Effector memory CD8-positive, alpha-beta T cell (primary cell): ENCODE measurements around the gene WRAP73.

Experiments
- ATAC-seq: fragments of 150-1000 bp; cut with Tn5 transposase; replicated peaks from 2 replicates; pipeline ENCODE4 v1.10.0; 2021; ENCODE audit warnings: mild to moderate bottlenecking, moderate library complexity
- DNase-seq, 3 experiments: peaks; one replicate each; pipeline ENCODE4 v3.0.0; 2021
- H3K27ac Mint-ChIP-seq, 2 donors: one replicate each; pipeline ENCODE4 v1.8.0; 2022; ENCODE audit warnings: mild to moderate bottlenecking in 2 of 2, mixed read lengths in 2 of 2, moderate library complexity in 2 of 2
- H3K27me3 Mint-ChIP-seq, 2 donors: one replicate each; pipeline ENCODE4 v1.8.0; 2022; ENCODE audit warnings: mixed read lengths in 2 of 2
- H3K36me3 Mint-ChIP-seq: one replicate; pipeline ENCODE4 v1.8.0; 2022; ENCODE audit warnings: mild to moderate bottlenecking, moderate library complexity, mixed read lengths; ENCODE audit not compliant: insufficient read depth
- H3K4me1 Mint-ChIP-seq, 2 donors: one replicate each; pipeline ENCODE4 v1.8.0; 2022; ENCODE audit warnings: low read depth in 2 of 2, mixed read lengths in 2 of 2
- H3K4me3 Mint-ChIP-seq, 2 donors: one replicate each; pipeline ENCODE4 v1.8.0; 2022; ENCODE audit warnings: mild to moderate bottlenecking in 2 of 2, mixed read lengths in 2 of 2, moderate library complexity in 2 of 2
- H3K9me3 Mint-ChIP-seq, 2 donors: one replicate each; pipeline ENCODE4 v1.8.0; 2022; ENCODE audit warnings: mixed read lengths in 2 of 2
- total RNA-seq, 9 experiments: gene quantifications; one replicate each; lab custom pipeline; 2026; lab: John Stamatoyannopoulos, UW

Gene WRAP73
- 28.3 to 54.6 (median 48.4) reads per million in 9 experiments for total RNA-seq

- H3K36me3 Mint-ChIP-seq, result peaks cover 20% of the 10 kb centered on the region
- peaks cover 16 to 30% of the 10 kb centered on the region in 2 donors for H3K4me1 Mint-ChIP-seq
- peak within 1 kb of the TSS; percentile 35 to 44 for H3K27ac Mint-ChIP-seq
- no peaks in the 10 kb centered on the region for H3K9me3 Mint-ChIP-seq
- DNase-seq (peak; percentile 80 to 82 (median 81)), ATAC-seq (peak; percentile 98)
- H3K4me3 Mint-ChIP-seq, result peak within 1 kb of the TSS; percentile 80
- peaks cover 21 to 27% of the 10 kb centered on the region in 2 donors for H3K27me3 Mint-ChIP-seq
Measured at GRCh38 chr1:3649342-3650247, at the start of gene WRAP73. TSS of gene WRAP73 (minus strand) at chr1:3650103. CDS start at chr1:3649999, 104 bp downstream.

- peaks cover 10 to 12% of the 10 kb centered on the region in 2 donors for H3K4me1 Mint-ChIP-seq
- no peak overlapping the region for H3K27ac Mint-ChIP-seq
- peaks cover 21 to 69% of the 10 kb centered on the region in 2 donors for H3K27me3 Mint-ChIP-seq
- no peak overlapping the region for H3K4me3 Mint-ChIP-seq
- no peaks in the 10 kb centered on the region for H3K9me3 Mint-ChIP-seq
- DNase-seq (no peak), ATAC-seq (no peak)
- peaks cover 4% of the 10 kb centered on the region for H3K36me3 Mint-ChIP-seq
Measured at GRCh38 chr1:3699596-3699995, 49.7 kb upstream of the WRAP73 start.

GRCh38 chr1:3698660-3699408 lies 48.9 kb upstream of the WRAP73 start:
- H3K27ac Mint-ChIP-seq, result peak overlapping the region in 1 of 2 donors; percentile 62
- ATAC-seq, result no peak
- peaks cover 4% of the 10 kb centered on the region for H3K36me3 Mint-ChIP-seq
- H3K4me1 Mint-ChIP-seq, result peaks cover 9 to 10% of the 10 kb centered on the region in 2 donors
- no peak for DNase-seq
- H3K4me3 Mint-ChIP-seq, result no peak overlapping the region
- peaks cover 21 to 61% of the 10 kb centered on the region in 2 donors for H3K27me3 Mint-ChIP-seq
- H3K9me3 Mint-ChIP-seq, result no peaks in the 10 kb centered on the region

GRCh38 chr1:3697810-3698209 lies 47.9 kb upstream of the WRAP73 start:
- H3K27me3 Mint-ChIP-seq, result peaks cover 21 to 60% of the 10 kb centered on the region in 2 donors
- DNase-seq (no peak), ATAC-seq (no peak)
- peaks cover 9 to 10% of the 10 kb centered on the region in 2 donors for H3K4me1 Mint-ChIP-seq
- no peak overlapping the region for H3K27ac Mint-ChIP-seq
- no peak overlapping the region for H3K4me3 Mint-ChIP-seq
- peaks cover 4% of the 10 kb centered on the region for H3K36me3 Mint-ChIP-seq
- no peaks in the 10 kb centered on the region for H3K9me3 Mint-ChIP-seq

GRCh38 chr1:3697104-3697503 lies 47.2 kb upstream of the WRAP73 start:
- H3K27me3 Mint-ChIP-seq, result peaks cover 21 to 63% of the 10 kb centered on the region in 2 donors
- H3K4me1 Mint-ChIP-seq, result peaks cover 9 to 10% of the 10 kb centered on the region in 2 donors
- peaks cover 4% of the 10 kb centered on the region for H3K36me3 Mint-ChIP-seq
- DNase-seq, result no peak
- H3K27ac Mint-ChIP-seq, result no peak overlapping the region
- no peak for ATAC-seq
- no peaks in the 10 kb centered on the region for H3K9me3 Mint-ChIP-seq
- no peak overlapping the region for H3K4me3 Mint-ChIP-seq

- DNase-seq (no peak), ATAC-seq (no peak)
- H3K36me3 Mint-ChIP-seq, result peaks cover 4% of the 10 kb centered on the region
- peaks cover 21 to 67% of the 10 kb centered on the region in 2 donors for H3K27me3 Mint-ChIP-seq
- peaks cover 9 to 10% of the 10 kb centered on the region in 2 donors for H3K4me1 Mint-ChIP-seq
- H3K27ac Mint-ChIP-seq, result no peak overlapping the region
- H3K9me3 Mint-ChIP-seq, result no peaks in the 10 kb centered on the region
- H3K4me3 Mint-ChIP-seq, result no peak overlapping the region
Measured at GRCh38 chr1:3696689-3697088, 46.8 kb upstream of the WRAP73 start.

- H3K36me3 Mint-ChIP-seq, result peaks cover 4% of the 10 kb centered on the region
- peak; percentile 10 to 23 (median 21) for DNase-seq
- ATAC-seq, result peak; percentile 54
- H3K4me1 Mint-ChIP-seq, result peaks cover 9 to 10% of the 10 kb centered on the region in 2 donors
- H3K27me3 Mint-ChIP-seq, result peaks cover 21 to 65% of the 10 kb centered on the region in 2 donors
- H3K27ac Mint-ChIP-seq, result no peak overlapping the region
- H3K9me3 Mint-ChIP-seq, result no peaks in the 10 kb centered on the region
- H3K4me3 Mint-ChIP-seq, result peak overlapping the region; percentile 57 to 63
Measured at GRCh38 chr1:3695326-3696217, 45.7 kb upstream of the WRAP73 start.

GRCh38 chr1:3693321-3693720 lies 43.4 kb upstream of the WRAP73 start:
- Mint-ChIP-seq H3K36me3 (peaks cover 4% of the 10 kb centered on the region), H3K4me1 (peaks cover 10 to 11% of the 10 kb centered on the region in 2 donors), H3K9me3 (no peaks in the 10 kb centered on the region), H3K4me3 (no peak overlapping the region), H3K27ac (no peak overlapping the region), H3K27me3 (peaks cover 15 to 55% of the 10 kb centered on the region in 2 donors)
- ATAC-seq (no peak), DNase-seq (no peak)

- DNase-seq (no peak), ATAC-seq (no peak)
- no peaks in the 10 kb centered on the region for H3K9me3 Mint-ChIP-seq
- H3K27me3 Mint-ChIP-seq, result peaks cover 9 to 55% of the 10 kb centered on the region in 2 donors
- no peak overlapping the region for H3K27ac Mint-ChIP-seq
- H3K36me3 Mint-ChIP-seq, result peaks cover 4% of the 10 kb centered on the region
- H3K4me3 Mint-ChIP-seq, result no peak overlapping the region
- peaks cover 10 to 13% of the 10 kb centered on the region in 2 donors for H3K4me1 Mint-ChIP-seq
Measured at GRCh38 chr1:3692598-3692997, 42.7 kb upstream of the WRAP73 start.

GRCh38 chr1:3691421-3692204 lies 41.7 kb upstream of the WRAP73 start:
- DNase-seq (no peak), ATAC-seq (no peak)
- Mint-ChIP-seq H3K27me3 (peaks cover 0 to 47% of the 10 kb centered on the region in 2 donors), H3K4me3 (no peak overlapping the region), H3K4me1 (peaks cover 10 to 13% of the 10 kb centered on the region in 2 donors), H3K36me3 (peaks cover 4% of the 10 kb centered on the region), H3K9me3 (no peaks in the 10 kb centered on the region), H3K27ac (no peak overlapping the region)

GRCh38 chr1:3690282-3691065 lies 40.6 kb upstream of the WRAP73 start:
- ATAC-seq, result no peak
- H3K4me1 Mint-ChIP-seq, result peaks cover 1 to 6% of the 10 kb centered on the region in 2 donors

More at GRCh38 chr1:3690282-3691065, 40.6 kb upstream of the WRAP73 start:
- no peak overlapping the region for H3K4me3 Mint-ChIP-seq
- no peak for DNase-seq
- no peaks in the 10 kb centered on the region for H3K9me3 Mint-ChIP-seq
- H3K27me3 Mint-ChIP-seq, result peaks cover under 1 to 37% of the 10 kb centered on the region in 2 donors
- no peak overlapping the region for H3K27ac Mint-ChIP-seq
- H3K36me3 Mint-ChIP-seq, result no peaks in the 10 kb centered on the region
